Measurements from ENCODE around the gene ACADL.

ACADL gene

GRCh38 chr2:210174086-210174485, 51.2 kb downstream of the ACADL start:
- no peak for DNase-seq (ENCODE audit: low read depth in 1 of 2, low spot score in 1 of 2)
- no peak for TF ChIP-seq POLR2AphosphoS5 (IDR thresholded peaks at IDR 0.05; ENCODE audit: low read depth)
- TF ChIP-seq SPI1 (IDR thresholded peaks at IDR 0.05; ENCODE audit: borderline replicate concordance, low read depth), result no peak
- TF ChIP-seq REST (IDR thresholded peaks at IDR 0.05; ENCODE audit: insufficient replicate concordance, low read depth), result no peak
- TF ChIP-seq CTCF (IDR thresholded peaks at IDR 0.05; ENCODE audit: insufficient read depth, low read length), result no peak
- TF ChIP-seq GABPA (IDR thresholded peaks at IDR 0.05; ENCODE audit: low read depth), result no peak
- Histone ChIP-seq H3K27me3 (ENCODE audit: insufficient read depth, poor library complexity, severe bottlenecking) (no peaks in the 10 kb centered on the region), H3K4me3 (replicated peaks; ENCODE audit: insufficient read depth, low read length) (no peak overlapping the region), H3K27ac (replicated peaks) (no peak overlapping the region)

- TF ChIP-seq REST (IDR thresholded peaks at IDR 0.05; ENCODE audit: insufficient replicate concordance, low read depth), result no peak
- Histone ChIP-seq H3K27me3 (ENCODE audit: insufficient read depth, poor library complexity, severe bottlenecking) (no peaks in the 10 kb centered on the region), H3K27ac (replicated peaks) (peak overlapping the region; percentile 100), H3K4me3 (replicated peaks; ENCODE audit: insufficient read depth, low read length) (peak overlapping the region; percentile 59)
- DNase-seq (ENCODE audit: low read depth in 1 of 2, low spot score in 1 of 2), result no peak
Observed at GRCh38 chr2:210172219-210172575, 53.0 kb downstream of the ACADL start.

GRCh38 chr2:210171309-210172218, 53.7 kb downstream of the ACADL start, which contains the start of gene KANSL1L:
Gene KANSL1L, minus strand, starts transcription at chr2:210171409. Its CDS starts 16,827 bp downstream, at chr2:210154582.
- Histone ChIP-seq H3K27ac (replicated peaks) (peak within 1 kb of the TSS; percentile 100), H3K27me3 (ENCODE audit: insufficient read depth, poor library complexity, severe bottlenecking) (no peaks in the 10 kb centered on the region), H3K4me3 (replicated peaks; ENCODE audit: insufficient read depth, low read length) (peak within 1 kb of the TSS; percentile 61)
- TF ChIP-seq SPI1 (IDR thresholded peaks at IDR 0.05; ENCODE audit: borderline replicate concordance, low read depth), result peak; percentile 48; the same call in 1 of the 2 replicates
- TF ChIP-seq GABPA (IDR thresholded peaks at IDR 0.05; ENCODE audit: low read depth), result no peak
- TF ChIP-seq POLR2AphosphoS5 (IDR thresholded peaks at IDR 0.05; ENCODE audit: low read depth), result peak; percentile 22; the same call in 1 of the 2 replicates
- peak; percentile 78 to 98 for DNase-seq (ENCODE audit: low read depth in 1 of 2, low spot score in 1 of 2)

GRCh38 chr2:210170446-210171303, 54.6 kb downstream of the ACADL start:
- DNase-seq (ENCODE audit: low read depth in 1 of 2, low spot score in 1 of 2), result peak; percentile 86 to 97
- Histone ChIP-seq H3K27me3 (ENCODE audit: insufficient read depth, poor library complexity, severe bottlenecking) (no peaks in the 10 kb centered on the region), H3K4me3 (replicated peaks; ENCODE audit: insufficient read depth, low read length) (peak overlapping the region; percentile 61), H3K27ac (replicated peaks) (peak overlapping the region; percentile 100)
- TF ChIP-seq GABPA (IDR thresholded peaks at IDR 0.05; ENCODE audit: low read depth), result no peak
- peak; percentile 41; the same call in 1 of the 2 replicates for TF ChIP-seq POLR2AphosphoS5 (IDR thresholded peaks at IDR 0.05; ENCODE audit: low read depth)
- TF ChIP-seq CTCF (IDR thresholded peaks at IDR 0.05; ENCODE audit: insufficient read depth, low read length), result no peak
- peak; percentile 32 for TF ChIP-seq REST (IDR thresholded peaks at IDR 0.05; ENCODE audit: insufficient replicate concordance, low read depth)
- TF ChIP-seq SPI1 (IDR thresholded peaks at IDR 0.05; ENCODE audit: borderline replicate concordance, low read depth), result no peak

Measured in HL-60 (cell line).